GM18520 (cell line): ENCODE data around the gene NRF1.

ENCODE experiments used
- ATAC-seq: cut with Tn5 transposase; IDR thresholded peaks from one replicate; pipeline ENCODE4 v1.9.1; 2021; ENCODE audit not compliant: unreplicated experiment

NRF1 gene

GRCh38 chr7:129797214-129797789, 185.8 kb downstream of the NRF1 start:
- no peak for ATAC-seq

- ATAC-seq = no peak
These were observed 187.3 kb downstream of the NRF1 start for GRCh38 chr7:129798616-129799349.

- ATAC-seq = no peak
These were observed 187.9 kb downstream of the NRF1 start for GRCh38 chr7:129799350-129799955.

- no peak for ATAC-seq
These were observed 189.4 kb downstream of the NRF1 start for GRCh38 chr7:129800901-129801300.

- ATAC-seq = no peak
These were observed 190.4 kb downstream of the NRF1 start for GRCh38 chr7:129801882-129802281.

- no peak for ATAC-seq
These were observed 192.1 kb downstream of the NRF1 start for GRCh38 chr7:129803546-129804081.

GRCh38 chr7:129804111-129804889, 192.8 kb downstream of the NRF1 start:
- ATAC-seq = no peak

- no peak for ATAC-seq
These were observed 193.6 kb downstream of the NRF1 start for GRCh38 chr7:129804890-129805719.
